Muscle of leg (tissue), 11 donors: ENCODE results near the gene WASF1. TPM values are rescaled to one million over a fixed set of nuclear protein-coding genes. Genes with fewer than 3 reads are reported as not detected.
A peak's percentile ranks its signal among the peaks of the same experiment; 100 is the strongest.
"Not testable (repeated sequence)": the region's sequence is repeated elsewhere in the genome, so short reads cannot be mapped to it uniquely, and the experiment has no call there.

ENCODE experiments used
- DNase-seq: peaks from one replicate; pipeline ENCODE4 v3.0.0; 2013
- H3K27ac ChIP-seq: one replicate; pipeline ENCODE4 v1.5.1; 2013; ENCODE audit warnings: mild to moderate bottlenecking, low read length, control low read depth
- H3K27me3 ChIP-seq: one replicate; pipeline ENCODE4 v1.6.1; 2013; ENCODE audit warnings: low read length; ENCODE audit not compliant: control insufficient read depth, insufficient read depth
- H3K36me3 ChIP-seq: one replicate; pipeline ENCODE4 v1.6.1; 2013; ENCODE audit warnings: low read length; ENCODE audit not compliant: control insufficient read depth, insufficient read depth
- H3K4me1 ChIP-seq: one replicate; pipeline ENCODE4 v1.6.1; 2013; ENCODE audit warnings: low read length; ENCODE audit not compliant: control insufficient read depth, insufficient read depth
- H3K4me3 ChIP-seq: one replicate; pipeline ENCODE4 v1.5.1; 2013; ENCODE audit warnings: low read length, control low read depth
- H3K9me3 ChIP-seq: replicated peaks from 2 replicates; pipeline ENCODE4 v1.6.1; 2013; ENCODE audit warnings: low read depth, low read length; ENCODE audit not compliant: control insufficient read depth
- WGBS: methylation state at CpG from one replicate; pipeline ENCODE4 v1.1.5; 2013; ENCODE audit warnings: missing lambda C conversion rate; ENCODE audit not compliant: insufficient coverage; 5-methylcytosine and 5-hydroxymethylcytosine counted together
- polyA plus RNA-seq, 8 donors: library from polyadenylated mRNA; unstranded; fragments of 120-200 nt; gene quantifications; one replicate each; pipeline versions ENCODE4 v1.2.1 to v1.2.3, GENCODE V29; 2013; ENCODE audit warnings: inconsistent platforms in 1 of 8, low replicate concordance in 1 of 8; ENCODE audit not compliant: insufficient read length in 8 of 8, insufficient read depth in 1 of 8
- total RNA-seq: library from RNA; stranded (reverse); fragments of 120-200 nt; gene quantifications from one replicate; pipeline ENCODE4 v1.2.4, GENCODE V29; 2013

The WASF1 gene
- total and polyA plus RNA-seq, 9 donors: 3.6 to 15.5 (median 9.8) TPM

GRCh38 chr6:110095101-110095500 lies 84.4 kb downstream of the WASF1 start:
- no CpG with 5 or more reads among the region's 1 CpG for WGBS
- DNase-seq: no peak
- no peak overlapping the region for H3K27ac ChIP-seq
- no peak overlapping the region for H3K4me3 ChIP-seq
- H3K36me3 ChIP-seq: no peaks in the 10 kb centered on the region
- H3K27me3 ChIP-seq: no peaks in the 10 kb centered on the region
- no peaks in the 10 kb centered on the region for H3K4me1 ChIP-seq
- no peaks in the 10 kb centered on the region for H3K9me3 ChIP-seq

DNA sequence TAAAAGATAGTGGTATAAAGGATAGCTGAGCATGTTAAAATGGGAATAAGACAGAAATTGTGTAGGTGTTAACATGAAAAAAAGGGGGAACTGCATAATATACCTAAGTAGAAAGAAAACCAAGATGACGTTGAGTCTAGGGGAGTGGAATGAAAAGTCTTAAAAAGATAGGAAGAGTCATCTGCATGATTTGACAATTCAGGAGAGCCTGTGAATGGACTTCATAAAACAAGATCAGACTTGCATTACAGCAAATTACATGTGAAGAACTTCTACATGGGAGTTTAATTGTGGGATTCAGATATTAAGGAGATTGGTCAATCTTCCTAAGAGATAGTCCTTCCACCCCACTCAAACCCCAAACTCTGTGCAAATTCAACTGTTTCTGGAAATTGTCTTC lies 85.5 kb downstream of the WASF1 start:
- Histone ChIP-seq H3K9me3 (no peaks in the 10 kb centered on the region), H3K27ac (no peak overlapping the region), H3K4me3 (no peak overlapping the region), H3K36me3 (no peaks in the 10 kb centered on the region), H3K27me3 (no peaks in the 10 kb centered on the region), H3K4me1 (no peaks in the 10 kb centered on the region)
- DNase-seq: no peak
- no CpG with 5 or more reads among the region's 1 CpG for WGBS

GRCh38 chr6:110090876-110091275 lies 88.6 kb downstream of the WASF1 start:
- H3K27me3 ChIP-seq: no peaks in the 10 kb centered on the region
- no peak overlapping the region for H3K4me3 ChIP-seq
- H3K27ac ChIP-seq: no peak overlapping the region
- no peak for DNase-seq
- no peaks in the 10 kb centered on the region for H3K9me3 ChIP-seq
- H3K4me1 ChIP-seq: no peaks in the 10 kb centered on the region
- no peaks in the 10 kb centered on the region for H3K36me3 ChIP-seq

GRCh38 chr6:110089323-110089722 lies 90.1 kb downstream of the WASF1 start:
- no peak for DNase-seq
- Histone ChIP-seq H3K9me3 (no peaks in the 10 kb centered on the region), H3K4me3 (no peak overlapping the region), H3K36me3 (no peaks in the 10 kb centered on the region), H3K27me3 (no peaks in the 10 kb centered on the region), H3K4me1 (no peaks in the 10 kb centered on the region), H3K27ac (no peak overlapping the region)

DNA sequence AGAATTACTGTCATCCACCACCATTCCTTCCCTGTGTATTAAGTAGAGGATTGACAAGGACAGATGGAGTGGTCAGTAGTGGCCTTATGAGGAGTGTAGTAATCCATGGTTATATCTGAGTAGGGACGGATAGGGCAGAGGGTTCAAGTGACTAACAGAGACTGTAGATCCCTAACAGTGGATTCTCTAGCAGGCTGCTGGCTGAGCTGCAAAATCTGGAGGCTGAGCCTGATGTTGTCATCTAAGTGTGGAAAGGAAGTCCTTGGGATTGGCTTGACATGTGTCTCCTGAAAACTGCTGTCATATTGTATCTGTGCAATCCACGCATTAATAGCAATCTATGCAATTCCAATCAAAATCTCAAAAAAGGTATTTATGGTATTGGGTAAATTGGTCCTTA lies 94.2 kb downstream of the WASF1 start:
- DNase-seq: no peak
- no peaks in the 10 kb centered on the region for H3K4me1 ChIP-seq
- H3K27ac ChIP-seq: no peak overlapping the region
- no peaks in the 10 kb centered on the region for H3K9me3 ChIP-seq
- no peaks in the 10 kb centered on the region for H3K27me3 ChIP-seq
- no peak overlapping the region for H3K4me3 ChIP-seq
- no peaks in the 10 kb centered on the region for H3K36me3 ChIP-seq
- WGBS: 83% methylated on average over 1 of the region's 2 CpGs

DNA sequence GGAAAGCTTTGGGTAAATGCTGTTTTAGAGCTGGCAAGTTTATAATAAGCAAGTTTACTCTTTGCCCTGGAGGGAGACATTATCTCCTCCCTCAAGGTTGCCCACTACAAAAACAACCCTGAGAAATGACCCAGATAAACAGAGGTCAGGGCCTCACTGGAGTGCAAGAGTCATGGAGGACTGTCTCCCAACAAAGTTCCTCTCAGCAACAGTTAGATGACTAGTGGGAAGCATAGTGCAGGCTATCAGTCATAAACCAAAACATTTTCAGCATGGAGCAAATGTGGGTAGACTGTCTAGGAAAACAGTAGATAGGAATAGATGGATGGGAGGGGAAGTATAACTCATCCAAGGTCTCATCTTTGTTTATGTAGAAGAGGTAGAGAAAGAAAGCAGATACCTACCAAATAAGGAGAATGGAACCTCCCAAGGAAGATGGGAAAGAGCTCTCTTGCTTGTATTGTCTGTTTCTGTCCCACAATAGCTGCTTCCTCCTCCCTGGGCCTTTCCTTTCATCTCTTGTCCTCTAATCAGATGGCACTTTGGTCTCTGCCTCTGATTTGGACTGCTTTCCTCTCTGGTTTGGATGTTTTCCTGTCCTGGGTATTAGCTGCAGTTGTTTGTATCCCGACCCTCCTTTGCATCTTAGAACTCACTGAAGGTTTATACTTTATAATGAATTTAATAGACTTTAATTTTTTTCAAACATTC lies 95.4 kb downstream of the WASF1 start:
- Histone ChIP-seq H3K27ac (no peak overlapping the region), H3K4me3 (no peak overlapping the region)
- no CpG with 5 or more reads among the region's 1 CpG for WGBS

DNA sequence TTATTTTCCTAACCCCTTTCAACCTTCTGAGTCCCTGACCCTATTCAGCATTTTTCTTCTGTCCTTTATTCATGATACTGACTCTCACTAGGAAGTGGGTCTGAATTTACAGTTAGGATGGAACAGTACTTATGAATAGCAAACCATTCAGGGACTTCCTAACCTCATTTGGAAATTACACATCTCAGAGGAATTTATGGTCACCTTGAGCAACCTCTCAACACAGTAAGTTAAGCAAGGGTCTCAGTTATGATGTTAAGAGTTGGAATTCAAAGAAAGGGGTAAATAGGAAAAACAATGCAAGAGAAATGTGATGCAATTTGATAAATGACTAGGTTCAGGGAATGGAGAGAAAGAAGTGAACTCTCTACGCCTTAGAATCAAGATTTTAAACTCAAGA lies 104.1 kb downstream of the WASF1 start:
- H3K36me3 ChIP-seq: no peaks in the 10 kb centered on the region
- DNase-seq: no peak
- H3K27ac ChIP-seq: no peak overlapping the region
- H3K27me3 ChIP-seq: no peaks in the 10 kb centered on the region
- WGBS: no CpG with 5 or more reads among the region's 1 CpG
- no peak overlapping the region for H3K4me3 ChIP-seq
- no peaks in the 10 kb centered on the region for H3K4me1 ChIP-seq
- no peaks in the 10 kb centered on the region for H3K9me3 ChIP-seq

More for the DNA sequence above, 95.4 kb downstream of the WASF1 start:
- H3K36me3 ChIP-seq: no peaks in the 10 kb centered on the region
- DNase-seq: no peak
- H3K4me1 ChIP-seq: no peaks in the 10 kb centered on the region
- no peaks in the 10 kb centered on the region for H3K27me3 ChIP-seq
- no peaks in the 10 kb centered on the region for H3K9me3 ChIP-seq

DNA sequence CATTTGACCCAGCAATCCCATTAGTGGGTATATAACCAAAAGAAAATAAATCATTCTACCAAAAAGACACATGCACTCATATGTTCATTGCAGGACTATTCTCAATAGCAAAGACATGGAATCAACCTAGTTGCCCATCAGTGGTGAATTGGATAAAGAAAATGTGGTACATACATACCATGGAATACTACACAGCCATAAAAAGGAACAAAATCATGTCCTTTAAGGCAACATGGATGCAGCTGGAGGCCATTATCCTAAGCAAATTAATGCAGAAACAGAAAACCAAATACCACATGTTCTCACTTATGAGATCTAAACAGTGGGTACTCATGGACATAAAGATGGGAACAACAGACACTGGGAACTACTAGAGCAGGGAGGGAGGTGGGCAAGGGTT lies 106.0 kb downstream of the WASF1 start:
- not testable (repeated sequence) for H3K9me3 ChIP-seq, H3K27ac ChIP-seq, H3K27me3 ChIP-seq, H3K4me1 ChIP-seq, H3K36me3 ChIP-seq, DNase-seq, H3K4me3 ChIP-seq

GRCh38 chr6:110068592-110068967 lies 110.9 kb downstream of the WASF1 start:
- no peak for DNase-seq
- H3K36me3 ChIP-seq: no peaks in the 10 kb centered on the region
- H3K4me1 ChIP-seq: peaks cover 4% of the 10 kb centered on the region
- H3K9me3 ChIP-seq: no peaks in the 10 kb centered on the region
- no peaks in the 10 kb centered on the region for H3K27me3 ChIP-seq
- H3K27ac ChIP-seq: no peak overlapping the region
- 79% methylated on average over 7 of the region's 8 CpGs for WGBS
- no peak overlapping the region for H3K4me3 ChIP-seq

- Histone ChIP-seq H3K4me3 (no peak overlapping the region), H3K9me3 (no peaks in the 10 kb centered on the region), H3K27me3 (no peaks in the 10 kb centered on the region), H3K4me1 (peaks cover 4% of the 10 kb centered on the region), H3K36me3 (no peaks in the 10 kb centered on the region), H3K27ac (no peak overlapping the region)
- peak; percentile 77 for DNase-seq
- WGBS: no CpG with 5 or more reads among the region's 6 CpGs
These were observed 111.5 kb downstream of the WASF1 start for GRCh38 chr6:110067837-110068591.
